K562 (cell line): Measurements from ENCODE around the gene ACACB. TPM values are rescaled to one million over a fixed set of nuclear protein-coding genes. Genes with fewer than 3 reads are reported as not detected.

ENCODE experiments used
- ATAC-seq: fragments of 200-7000 bp; cut with Tn5 transposase; 3 replicates; pipeline ENCODE4 v1.9.1; 2020; ENCODE audit warnings: moderate library complexity
- BruUV-seq: library from RNA; stranded (reverse); fragments of 400-500 nt; replicated peaks from 2 replicates; lab custom pipeline; 2021; lab: Mats Ljungman, UMichigan
- CTCF ChIA-PET: fragments of 300-600 bp; formaldehyde crosslinking; extraction: SDS; loops from one replicate; lab custom pipeline; 2021; ENCODE audit warnings: low intra/inter-chr PET ratio; lab: Yijun Ruan, JAX
- POLR2A ChIA-PET: fragments of 300-600, 350-650 bp; sonication (Branson Sonifier 250); formaldehyde crosslinking; extraction: SDS; loops from one replicate; lab custom pipeline; 2021; ENCODE audit warnings: antibody characterized with exemption, inconsistent platforms; lab: Yijun Ruan, JAX
- DNase-seq, 4 experiments: peaks; one replicate each; pipeline versions ENCODE4 v3.0.0 to v3.0.0-alpha.2; 2011 to 2018; ENCODE audit warnings: low spot score in 3 of 4, mixed read lengths in 3 of 4; ENCODE audit errors: extremely low read depth in 1 of 4
- FAIRE-seq: peaks from 2 replicates; lab custom pipeline; 2011; peaks lifted over from hg19 to GRCh38; lab: Jason Lieb, UNC
- H2AFZ ChIP-seq: 2 replicates; pipeline ENCODE4 v1.6.0; 2011; ENCODE audit warnings: low read depth, low read length, control low read depth, inconsistent platforms
- H3K27ac ChIP-seq: fragments of 200-600 bp; 3 replicates; pipeline ENCODE4 v1.8.0; 2011; ENCODE audit warnings: low read depth, mild to moderate bottlenecking, control low read depth, inconsistent platforms, low read length, moderate library complexity, mixed read lengths; ENCODE audit errors: extremely low read depth
- H3K27me3 ChIP-seq, 2 experiments: fragments of 300-600 bp in 1 of 2; 2 replicates in 1 of 2; 3 replicates in 1 of 2; pipeline versions ENCODE4 v1.6.0 to v1.8.0; 2011; ENCODE audit warnings: inconsistent platforms in 2 of 2, low read length in 2 of 2, mild to moderate bottlenecking in 1 of 2, mixed read lengths in 1 of 2, moderate library complexity in 1 of 2; ENCODE audit not compliant: control insufficient read depth in 2 of 2, insufficient read depth in 2 of 2
- H3K36me3 ChIP-seq: fragments of 300-600 bp; 3 replicates; pipeline ENCODE4 v1.8.0; 2011; ENCODE audit warnings: mild to moderate bottlenecking, low read length, inconsistent platforms; ENCODE audit not compliant: control insufficient read depth, insufficient read depth
- H3K4me1 ChIP-seq, 2 experiments: fragments of 200-600 bp in 1 of 2; replicated peaks in 1 of 2; 2 replicates in 1 of 2; 3 replicates in 1 of 2; pipeline versions ENCODE4 v1.5.1 to v1.8.0; 2011; ENCODE audit warnings: inconsistent platforms in 2 of 2, low read length in 2 of 2, mild to moderate bottlenecking in 1 of 2, mixed read lengths in 1 of 2, moderate library complexity in 1 of 2; ENCODE audit not compliant: control insufficient read depth in 2 of 2, insufficient read depth in 2 of 2
- H3K4me2 ChIP-seq: 2 replicates; pipeline ENCODE4 v1.6.1; 2011; ENCODE audit warnings: low read length, control low read depth, inconsistent platforms, mixed read lengths; ENCODE audit not compliant: insufficient read depth
- H3K4me3 ChIP-seq: fragments of 200-600 bp; sonication (generic), shearing (Covaris generic); 2 replicates; pipeline ENCODE4 v1.5.1; 2016; ENCODE audit warnings: control low read depth, inconsistent platforms
- H3K79me2 ChIP-seq: fragments of 200-600 bp; 3 replicates; pipeline ENCODE4 v1.8.0; 2011; ENCODE audit warnings: low read length, inconsistent platforms; ENCODE audit not compliant: control insufficient read depth, insufficient read depth
- H3K9ac ChIP-seq, 2 experiments: 2 replicates each; pipeline versions ENCODE4 v1.6.0 to v1.6.1; 2011; ENCODE audit warnings: low read depth in 2 of 2, low read length in 2 of 2, control low read depth in 1 of 2, inconsistent platforms in 1 of 2, mild to moderate bottlenecking in 1 of 2, mixed read lengths in 1 of 2; ENCODE audit not compliant: insufficient read depth in 1 of 2
- H3K9me1 ChIP-seq: one replicate; pipeline ENCODE4 v1.6.0; 2011; ENCODE audit warnings: inconsistent platforms, mild to moderate bottlenecking, low read length, moderate library complexity; ENCODE audit not compliant: control insufficient read depth, insufficient read depth
- H3K9me3 ChIP-seq: replicated peaks from 2 replicates; pipeline ENCODE4 v1.5.1; 2011; ENCODE audit warnings: low read depth, low read length, inconsistent platforms; ENCODE audit not compliant: control insufficient read depth, insufficient read depth
- H4K20me1 ChIP-seq: replicated peaks from 2 replicates; pipeline ENCODE4 v1.6.1; 2011; ENCODE audit warnings: low read length, inconsistent platforms, mixed read lengths; ENCODE audit not compliant: control insufficient read depth, insufficient read depth
- E2F3 ChIP-seq: fragments of 250-450 bp; sonication (Bioruptor Pico); IDR thresholded peaks from 2 replicates; pipeline ENCODE4 v1.4.0; 2020; ENCODE audit warnings: mild to moderate bottlenecking
- FOXK1 ChIP-seq: sonication (generic); formaldehyde crosslinking; IDR thresholded peaks from 2 replicates; pipeline ENCODE4 v1.8.0; 2022; ENCODE audit warnings: missing genetic modification reagents, mild to moderate bottlenecking, borderline replicate concordance
- TRIM25 ChIP-seq: fragments of 450-650 bp; IDR thresholded peaks from 2 replicates; pipeline ENCODE4 v1.7.0; 2016; ENCODE audit warnings: borderline replicate concordance
- ZNF239 ChIP-seq: fragments of 250-450 bp; sonication (Bioruptor Pico); IDR thresholded peaks from 2 replicates; pipeline ENCODE4 v1.4.0; 2020; ENCODE audit warnings: mild to moderate bottlenecking
- ZNF408 ChIP-seq: fragments of 250-450 bp; sonication (Bioruptor Pico); IDR thresholded peaks from 2 replicates; pipeline ENCODE4 v1.4.0; 2020; ENCODE audit warnings: low read depth, mild to moderate bottlenecking, moderate library complexity
- ZNF778 ChIP-seq: fragments of 450-650 bp; formaldehyde crosslinking; IDR thresholded peaks from 2 replicates; pipeline ENCODE4 v1.4.0; 2020; ENCODE audit warnings: mild to moderate bottlenecking, moderate library complexity
- WGBS: fragments of 100-300 bp; shearing (Covaris generic); methylation state at CpG from one replicate; pipeline ENCODE4 v1.1.6; 2016; ENCODE audit warnings: low coverage, mixed read lengths; ENCODE audit not compliant: insufficient coverage; ENCODE audit errors: missing lambda C conversion rate; 5-methylcytosine and 5-hydroxymethylcytosine counted together
- in situ Hi-C: fragments of 300-500 bp; cut with MboI; formaldehyde crosslinking; loops from 4 replicates; pipeline ENCODE4 v1.15.0; 2018; ENCODE audit warnings: inconsistent platforms, mixed read lengths
- intact Hi-C: fragments of 100-400 bp; cut with micrococcal nuclease; formaldehyde crosslinking; loops from 2 replicates; pipeline ENCODE4 v1.14.2; 2022
- polyA plus RNA-seq, 8 experiments: library from polyadenylated mRNA; depleted of rRNA in 4 of 8; stranded (reverse) in 5 of 8; unstranded in 3 of 8; fragments of >200 nt; fragmentation: Nextera tagmentation in 2 of 8; fragmentation: Illumina TruSeq in 1 of 8; extraction: Ambion mirVana in 2 of 8; extraction: Trizol in 1 of 8; gene quantifications; 2 replicates each; pipeline versions ENCODE4 v1.2.1 to v1.2.3, GENCODE V29; 2011 to 2014; ENCODE audit warnings: inconsistent platforms in 1 of 8, missing spikeins in 1 of 8
- total RNA-seq, 7 experiments: library from RNA; depleted of rRNA in 6 of 7; stranded (reverse); fragments of >200 nt in 6 of 7; fragmentation: Illumina TruSeq in 2 of 7; extraction: Trizol in 2 of 7; gene quantifications; 2 replicates each; pipeline versions ENCODE4 v1.2.1 to v1.2.3, GENCODE V29; 2011 to 2021; ENCODE audit warnings: low replicate concordance in 1 of 7
- TF ChIP-seq, protein P1 (sequence below), 2 experiments: fragments of 450-650 bp in 1 of 2; sonication (generic) in 1 of 2; formaldehyde crosslinking in 1 of 2; IDR thresholded peaks; 2 replicates each; pipeline versions ENCODE4 v1.7.1 to v1.9.0; 2016 to 2022; ENCODE audit warnings: inconsistent platforms in 1 of 2, mild to moderate bottlenecking in 1 of 2, missing genetic modification reagents in 1 of 2

Gene ACACB
- total and polyA plus RNA-seq, 9 of the 15 experiments (the other 6 are each of a cell fraction or from before 2014, with no cell fraction given), result 0.10 to 2.5 (median 0.83) TPM

DNA sequence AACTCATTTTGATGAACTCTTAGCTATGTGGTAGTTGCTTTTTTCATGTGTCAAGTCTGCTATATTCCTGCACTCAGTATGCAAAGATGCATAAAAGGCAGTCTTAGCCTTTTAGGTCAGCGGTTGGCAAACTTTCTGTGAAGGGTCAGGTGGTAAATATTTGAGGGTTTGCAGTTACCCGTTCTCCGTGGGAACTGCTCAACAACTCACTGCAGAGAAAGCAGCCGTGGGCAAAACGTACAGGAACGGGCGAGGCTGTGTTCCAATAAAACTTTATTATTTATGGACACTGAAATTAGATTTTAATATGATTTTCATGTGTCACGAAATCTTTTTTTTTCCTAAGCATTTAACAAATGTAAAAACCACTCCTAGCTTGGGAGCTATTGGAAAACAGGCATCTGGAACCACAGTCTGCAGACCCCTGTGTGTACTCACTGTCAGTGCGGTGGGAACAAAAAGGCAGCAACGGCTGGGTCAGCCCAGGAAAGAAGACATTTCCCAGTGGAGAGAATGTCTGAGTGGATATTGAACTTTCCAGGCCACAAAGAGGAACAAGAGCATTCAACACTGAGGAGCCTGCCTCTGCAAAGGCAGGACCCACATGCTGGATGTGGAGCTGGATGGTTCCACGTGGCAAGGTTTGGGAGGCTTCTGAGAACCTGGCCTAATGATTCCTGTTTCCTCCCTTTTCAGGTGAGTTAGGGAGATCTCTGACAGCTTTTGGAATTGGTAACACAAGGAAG, 3.5 kb upstream of the ACACB start:
- FAIRE-seq (no peak), ATAC-seq (no peak), DNase-seq (no peak)
- WGBS, result 72% methylated on average over 11 of the region's 11 CpGs
- in situ Hi-C loops (loop anchor here (10.0 kb wide), 1 partner anchor 272 kb away; no protein-coding TSS in a partner anchor), intact Hi-C loops (loop anchor here (5.0 kb wide), 1 partner anchor 274 kb away; no protein-coding TSS in a partner anchor)
- Histone ChIP-seq H3K36me3 (peaks cover 23% of the 10 kb centered on the region; the same call in 2 of the 3 replicates), H2AFZ (peak overlapping the region; percentile 52; the same call in 1 of the 2 replicates), H3K79me2 (no peaks in the 10 kb centered on the region), H3K27ac (no peak overlapping the region), H3K4me3 (no peak overlapping the region), H4K20me1 (no peaks in the 10 kb centered on the region), H3K27me3 (no peaks in the 10 kb centered on the region), H3K4me1 (peaks cover 8 to 9% of the 10 kb centered on the region in 2 experiments), H3K9ac (no peak overlapping the region), H3K9me3 (no peaks in the 10 kb centered on the region), H3K9me1 (no peaks in the 10 kb centered on the region), H3K4me2 (no peak overlapping the region)
- no peak for TF ChIP-seq TRIM25
- no peak for TF ChIP-seq ZNF778
- no peak for TF ChIP-seq E2F3 (CRISPR knock-in tag)
- no peak for TF ChIP-seq ZNF408 (CRISPR knock-in tag)
- TF ChIP-seq, protein P1, sequence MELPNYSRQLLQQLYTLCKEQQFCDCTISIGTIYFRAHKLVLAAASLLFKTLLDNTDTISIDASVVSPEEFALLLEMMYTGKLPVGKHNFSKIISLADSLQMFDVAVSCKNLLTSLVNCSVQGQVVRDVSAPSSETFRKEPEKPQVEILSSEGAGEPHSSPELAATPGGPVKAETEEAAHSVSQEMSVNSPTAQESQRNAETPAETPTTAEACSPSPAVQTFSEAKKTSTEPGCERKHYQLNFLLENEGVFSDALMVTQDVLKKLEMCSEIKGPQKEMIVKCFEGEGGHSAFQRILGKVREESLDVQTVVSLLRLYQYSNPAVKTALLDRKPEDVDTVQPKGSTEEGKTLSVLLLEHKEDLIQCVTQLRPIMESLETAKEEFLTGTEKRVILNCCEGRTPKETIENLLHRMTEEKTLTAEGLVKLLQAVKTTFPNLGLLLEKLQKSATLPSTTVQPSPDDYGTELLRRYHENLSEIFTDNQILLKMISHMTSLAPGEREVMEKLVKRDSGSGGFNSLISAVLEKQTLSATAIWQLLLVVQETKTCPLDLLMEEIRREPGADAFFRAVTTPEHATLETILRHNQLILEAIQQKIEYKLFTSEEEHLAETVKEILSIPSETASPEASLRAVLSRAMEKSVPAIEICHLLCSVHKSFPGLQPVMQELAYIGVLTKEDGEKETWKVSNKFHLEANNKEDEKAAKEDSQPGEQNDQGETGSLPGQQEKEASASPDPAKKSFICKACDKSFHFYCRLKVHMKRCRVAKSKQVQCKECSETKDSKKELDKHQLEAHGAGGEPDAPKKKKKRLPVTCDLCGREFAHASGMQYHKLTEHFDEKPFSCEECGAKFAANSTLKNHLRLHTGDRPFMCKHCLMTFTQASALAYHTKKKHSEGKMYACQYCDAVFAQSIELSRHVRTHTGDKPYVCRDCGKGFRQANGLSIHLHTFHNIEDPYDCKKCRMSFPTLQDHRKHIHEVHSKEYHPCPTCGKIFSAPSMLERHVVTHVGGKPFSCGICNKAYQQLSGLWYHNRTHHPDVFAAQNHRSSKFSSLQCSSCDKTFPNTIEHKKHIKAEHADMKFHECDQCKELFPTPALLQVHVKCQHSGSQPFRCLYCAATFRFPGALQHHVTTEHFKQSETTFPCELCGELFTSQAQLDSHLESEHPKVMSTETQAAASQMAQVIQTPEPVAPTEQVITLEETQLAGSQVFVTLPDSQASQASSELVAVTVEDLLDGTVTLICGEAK (IDR thresholded peaks at IDR 0.05), result peak; percentile 91
- TF ChIP-seq, protein P1 (CRISPR knock-in tag; IDR thresholded peaks at IDR 0.05), result peak; percentile 81
- TF ChIP-seq FOXK1, result no peak
- TF ChIP-seq ZNF239 (CRISPR knock-in tag), result no peak
- CTCF ChIA-PET, result no interaction called here
- POLR2A ChIA-PET, result no interaction called here
- no TSS peak for BruUV-seq
